ENCODE measurements around the gene FUT9. TPM values are rescaled to one million over a fixed set of nuclear protein-coding genes. Genes with fewer than 3 reads are reported as not detected.

Gene FUT9
- total and polyA plus RNA-seq, 2 donors (not counting 1 experiment from before 2014, with no cell fraction given), result not detected

- peak in 1 of 2 donors; percentile 8 for DNase-seq (ENCODE audit: low read depth in 2 of 2)
Observed at GRCh38 chr6:96089173-96089572, 73.4 kb downstream of the FUT9 start.

GRCh38 chr6:96094077-96094476 is 78.3 kb downstream of the FUT9 start:
- no peaks in the 10 kb centered on the region for H3K36me3 ChIP-seq (ENCODE audit: control insufficient read depth, insufficient read depth, low read length)

More at GRCh38 chr6:96089173-96089572, 73.4 kb downstream of the FUT9 start:
- no peak for TF ChIP-seq EZH2 (IDR thresholded peaks at IDR 0.05; ENCODE audit: low read length, missing control alignments)
- TF ChIP-seq CTCF (conservative IDR thresholded peaks at IDR 0.05 in 1 of 2, IDR thresholded peaks at IDR 0.05 in 1 of 2; ENCODE audit: low read depth in 1 of 2, low read length in 2 of 2), result no peak
- Histone ChIP-seq H3K4me1 (ENCODE audit: control insufficient read depth, extremely low read depth, insufficient read depth, low read length) (no peaks in the 10 kb centered on the region), H3K9me3 (ENCODE audit: control insufficient read depth, insufficient read depth, low read depth, low read length) (no peaks in the 10 kb centered on the region), H3K4me3 (replicated peaks in 1 of 4; ENCODE audit: control extremely low read depth in 1 of 4, insufficient read depth in 1 of 4, low read depth in 3 of 4, low read length in 4 of 4) (no peak overlapping the region), H4K20me1 (ENCODE audit: control insufficient read depth, extremely low read depth, insufficient read depth, low read length) (no peaks in the 10 kb centered on the region), H3K27ac (ENCODE audit: insufficient read depth, low read length) (no peak overlapping the region), H3K79me2 (ENCODE audit: control insufficient read depth, insufficient read depth, low read length) (no peaks in the 10 kb centered on the region), H3K9ac (ENCODE audit: insufficient read depth, low read length) (no peak overlapping the region), H3K27me3 (ENCODE audit: control insufficient read depth, insufficient read depth, low read length) (no peaks in the 10 kb centered on the region), H3K4me2 (ENCODE audit: extremely low read depth, insufficient read depth, low read length) (no peak overlapping the region), H2AFZ (ENCODE audit: low read length) (no peak overlapping the region), H3K36me3 (ENCODE audit: control insufficient read depth, insufficient read depth, low read length) (no peaks in the 10 kb centered on the region)

GRCh38 chr6:96099069-96099468 is 83.3 kb downstream of the FUT9 start:
- TF ChIP-seq CTCF (conservative IDR thresholded peaks at IDR 0.05 in 1 of 2, IDR thresholded peaks at IDR 0.05 in 1 of 2; ENCODE audit: low read depth in 1 of 2, low read length in 2 of 2) (no peak), EZH2 (IDR thresholded peaks at IDR 0.05; ENCODE audit: low read length, missing control alignments) (no peak)
- Histone ChIP-seq H2AFZ (ENCODE audit: low read length) (no peak overlapping the region), H3K4me3 (replicated peaks in 1 of 4; ENCODE audit: control extremely low read depth in 1 of 4, insufficient read depth in 1 of 4, low read depth in 3 of 4, low read length in 4 of 4) (no peak overlapping the region), H3K9ac (ENCODE audit: insufficient read depth, low read length) (no peak overlapping the region), H3K27me3 (ENCODE audit: control insufficient read depth, insufficient read depth, low read length) (no peaks in the 10 kb centered on the region), H3K79me2 (ENCODE audit: control insufficient read depth, insufficient read depth, low read length) (no peaks in the 10 kb centered on the region), H3K4me2 (ENCODE audit: extremely low read depth, insufficient read depth, low read length) (no peak overlapping the region), H3K9me3 (ENCODE audit: control insufficient read depth, insufficient read depth, low read depth, low read length) (no peaks in the 10 kb centered on the region), H3K36me3 (ENCODE audit: control insufficient read depth, insufficient read depth, low read length) (no peaks in the 10 kb centered on the region), H3K4me1 (ENCODE audit: control insufficient read depth, extremely low read depth, insufficient read depth, low read length) (no peaks in the 10 kb centered on the region), H3K27ac (ENCODE audit: insufficient read depth, low read length) (no peak overlapping the region), H4K20me1 (ENCODE audit: control insufficient read depth, extremely low read depth, insufficient read depth, low read length) (no peaks in the 10 kb centered on the region)
- no peak for DNase-seq (ENCODE audit: low read depth in 2 of 2)

More at GRCh38 chr6:96094077-96094476, 78.3 kb downstream of the FUT9 start:
- no peak for DNase-seq (ENCODE audit: low read depth in 2 of 2)
- no peak overlapping the region for H3K27ac ChIP-seq (ENCODE audit: insufficient read depth, low read length)
- H3K4me2 ChIP-seq (ENCODE audit: extremely low read depth, insufficient read depth, low read length), result no peak overlapping the region
- no peak overlapping the region for H2AFZ ChIP-seq (ENCODE audit: low read length)
- no peaks in the 10 kb centered on the region for H3K4me1 ChIP-seq (ENCODE audit: control insufficient read depth, extremely low read depth, insufficient read depth, low read length)
- no peaks in the 10 kb centered on the region for H3K79me2 ChIP-seq (ENCODE audit: control insufficient read depth, insufficient read depth, low read length)
- TF ChIP-seq EZH2 (IDR thresholded peaks at IDR 0.05; ENCODE audit: low read length, missing control alignments) (no peak), CTCF (conservative IDR thresholded peaks at IDR 0.05 in 1 of 2, IDR thresholded peaks at IDR 0.05 in 1 of 2; ENCODE audit: low read depth in 1 of 2, low read length in 2 of 2) (no peak)
- H3K27me3 ChIP-seq (ENCODE audit: control insufficient read depth, insufficient read depth, low read length), result no peaks in the 10 kb centered on the region
- no peaks in the 10 kb centered on the region for H3K9me3 ChIP-seq (ENCODE audit: control insufficient read depth, insufficient read depth, low read depth, low read length)
- no peak overlapping the region for H3K9ac ChIP-seq (ENCODE audit: insufficient read depth, low read length)
- no peaks in the 10 kb centered on the region for H4K20me1 ChIP-seq (ENCODE audit: control insufficient read depth, extremely low read depth, insufficient read depth, low read length)
- H3K4me3 ChIP-seq (replicated peaks in 1 of 4; ENCODE audit: control extremely low read depth in 1 of 4, insufficient read depth in 1 of 4, low read depth in 3 of 4, low read length in 4 of 4), result no peak overlapping the region
